ENCODE results near the gene ATG7.

Gene ATG7

GRCh38 chr3:11552289-11553264 lies 280.4 kb downstream of the ATG7 start:
- no peak for TF ChIP-seq CTCF (IDR thresholded peaks at IDR 0.05)

GRCh38 chr3:11553436-11554235 lies 281.4 kb downstream of the ATG7 start:
- TF ChIP-seq CTCF (IDR thresholded peaks at IDR 0.05): no peak

GRCh38 chr3:11554236-11554610 lies 282.0 kb downstream of the ATG7 start:
- TF ChIP-seq CTCF (IDR thresholded peaks at IDR 0.05): no peak

GRCh38 chr3:11554666-11555065 lies 282.5 kb downstream of the ATG7 start:
- TF ChIP-seq CTCF (IDR thresholded peaks at IDR 0.05): no peak

- TF ChIP-seq CTCF (IDR thresholded peaks at IDR 0.05): no peak
Measured at GRCh38 chr3:11555211-11555782, 283.1 kb downstream of the ATG7 start.

GRCh38 chr3:11555881-11556633 lies 283.9 kb downstream of the ATG7 start:
- no peak for TF ChIP-seq CTCF (IDR thresholded peaks at IDR 0.05)
